EH (cell line): ENCODE data around the gene BCKDHB.
"Not testable (repeated sequence)": the region's sequence is repeated elsewhere in the genome, so short reads cannot be mapped to it uniquely, and the experiment has no call there.

ENCODE experiments used
- DNase-seq: peaks from one replicate; pipeline ENCODE4 v3.0.0-alpha.2; 2015; ENCODE audit warnings: low read depth

Gene BCKDHB

DNA sequence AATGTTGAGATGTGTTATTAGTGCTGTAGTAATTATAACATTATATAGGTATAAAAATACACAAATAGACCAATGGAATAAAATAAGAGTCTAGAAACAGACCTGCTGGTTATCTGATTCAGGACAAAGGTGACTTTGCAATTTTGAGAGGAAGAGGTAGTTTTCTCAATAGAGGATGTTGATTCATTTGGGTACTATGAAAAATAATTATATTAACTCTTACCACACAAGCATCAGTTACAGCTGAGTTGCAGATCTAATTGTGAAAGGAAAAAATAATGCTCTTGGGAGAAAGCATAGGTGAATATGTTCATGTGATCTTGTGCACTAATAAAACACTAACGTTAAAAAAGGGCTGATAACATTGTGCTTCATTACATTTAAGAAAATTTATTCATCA is 103.0 kb downstream of the BCKDHB start:
- no peak for DNase-seq

DNA sequence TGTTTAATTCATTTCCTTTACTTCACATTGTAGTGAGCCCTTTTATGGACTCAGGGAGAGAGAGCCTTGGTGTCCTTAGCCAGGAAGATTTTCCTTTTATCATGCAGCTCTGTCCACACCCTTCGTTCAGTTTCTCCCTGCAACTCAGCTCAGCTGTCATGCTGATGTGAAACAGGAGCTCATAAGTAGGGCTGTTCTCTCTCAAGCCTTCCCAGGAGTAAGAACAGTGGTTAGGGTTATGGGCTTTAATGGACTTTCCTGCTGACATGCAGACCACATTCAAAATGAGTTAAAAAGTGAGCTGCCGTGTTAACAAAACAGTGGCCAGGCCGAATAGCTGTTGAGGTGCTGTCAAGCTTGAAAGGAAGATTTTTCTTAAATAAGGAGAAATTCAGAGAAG is 104.1 kb downstream of the BCKDHB start:
- no peak for DNase-seq

DNA sequence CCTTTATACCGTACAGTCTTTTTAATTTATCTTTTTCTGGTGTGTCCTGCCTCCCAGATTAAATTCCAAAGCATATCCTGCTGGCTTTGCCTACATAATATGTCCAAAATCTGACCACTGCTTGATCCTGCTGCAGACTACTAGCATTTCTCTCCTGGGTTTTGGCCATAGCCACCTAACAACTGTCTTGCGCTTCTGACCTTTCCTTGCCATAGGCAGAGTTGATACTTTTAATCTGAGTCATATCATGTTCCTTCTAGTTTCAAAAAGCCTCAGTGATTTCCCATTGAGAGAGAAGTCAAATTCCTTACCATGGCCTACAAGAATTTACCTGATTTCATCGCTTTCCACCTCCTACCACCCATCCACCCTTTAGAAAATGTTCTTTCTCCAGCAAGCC is 104.8 kb downstream of the BCKDHB start:
- DNase-seq: peak; percentile 33

DNA sequence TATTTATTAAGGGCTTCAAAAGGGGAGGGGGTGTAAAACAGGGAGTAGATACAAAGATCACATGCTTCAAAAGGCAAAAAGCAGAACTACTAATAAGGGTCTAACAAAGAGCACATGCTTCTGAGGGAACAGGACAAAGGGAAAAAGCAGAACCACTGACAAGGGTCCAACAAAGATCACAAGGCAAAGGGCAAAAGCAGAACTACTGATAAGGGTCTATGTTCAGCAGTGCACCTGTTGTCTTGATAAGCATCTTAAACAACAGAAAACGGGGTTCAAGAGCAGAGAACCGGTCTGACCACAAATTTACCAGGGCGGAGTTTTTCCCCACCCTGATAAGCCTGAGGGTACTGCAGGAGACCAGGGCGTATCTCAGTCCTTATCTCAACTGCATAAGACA is 105.4 kb downstream of the BCKDHB start:
- not testable (repeated sequence) for DNase-seq

DNA sequence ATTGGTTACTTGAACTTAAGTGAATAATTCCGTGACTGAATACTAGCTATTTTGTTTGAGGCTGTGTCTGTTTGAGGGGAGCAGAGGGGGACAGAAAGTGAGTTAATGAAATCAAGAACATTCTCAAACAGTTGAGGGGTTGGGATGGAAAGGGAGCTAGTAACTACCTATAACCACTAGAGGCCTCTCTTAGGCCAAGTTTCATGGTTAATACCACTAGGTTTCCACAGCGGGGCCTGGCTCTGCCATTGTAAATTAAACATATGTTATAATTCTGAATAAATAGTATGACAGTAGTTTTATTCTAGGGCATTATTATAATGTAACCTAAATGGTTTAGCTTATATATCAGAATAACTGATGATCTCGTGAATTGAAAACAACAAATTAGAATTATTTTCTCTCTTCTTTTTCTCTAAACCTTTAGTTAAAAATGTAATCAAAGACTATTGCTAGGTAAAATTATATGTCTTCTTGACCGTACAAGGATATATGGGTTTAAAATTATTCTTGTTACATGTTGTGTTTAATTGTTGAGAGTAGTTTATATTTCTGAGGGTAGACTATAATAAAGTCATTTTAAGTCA is 108.1 kb downstream of the BCKDHB start:
- peak; percentile 70 for DNase-seq

DNA sequence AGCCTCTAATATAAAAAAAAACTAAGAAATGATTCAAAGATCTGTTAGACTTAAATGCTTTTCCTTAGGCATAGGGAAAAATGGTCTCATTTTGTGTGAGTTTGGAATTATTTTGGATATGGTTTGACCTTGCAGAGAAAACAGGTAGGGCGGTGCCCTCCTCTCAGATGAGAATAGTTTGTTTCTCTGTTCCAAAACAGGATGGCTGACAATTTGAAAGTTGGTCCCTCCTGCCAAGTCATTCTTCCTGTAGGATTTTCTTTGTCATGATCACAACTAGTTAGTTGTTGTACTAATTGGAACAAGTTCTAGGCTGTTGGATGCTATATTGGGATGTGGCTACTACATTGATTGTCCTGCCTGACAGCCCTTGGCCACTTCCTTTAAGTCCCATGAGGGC is 108.6 kb downstream of the BCKDHB start:
- DNase-seq: no peak

DNA sequence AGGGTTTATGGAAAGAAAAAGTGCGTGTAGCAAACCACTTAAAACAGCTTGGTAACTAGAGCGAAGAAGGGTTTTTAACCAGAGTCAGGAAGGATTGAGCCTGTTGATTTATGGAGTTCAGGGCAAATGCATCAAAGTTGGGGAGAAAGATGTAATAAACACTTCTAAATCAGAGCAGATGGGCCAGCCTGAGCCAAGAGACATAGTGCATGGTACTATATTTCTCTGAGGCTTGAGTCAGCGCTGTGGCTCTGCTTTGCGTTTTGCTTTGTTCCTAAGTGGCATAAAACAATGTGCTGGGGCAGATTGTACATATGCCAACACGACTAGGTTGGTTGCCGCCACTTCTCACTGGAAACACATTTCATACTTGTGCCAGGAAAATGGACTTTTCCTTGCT is 111.3 kb downstream of the BCKDHB start:
- peak; percentile 33 for DNase-seq

DNA sequence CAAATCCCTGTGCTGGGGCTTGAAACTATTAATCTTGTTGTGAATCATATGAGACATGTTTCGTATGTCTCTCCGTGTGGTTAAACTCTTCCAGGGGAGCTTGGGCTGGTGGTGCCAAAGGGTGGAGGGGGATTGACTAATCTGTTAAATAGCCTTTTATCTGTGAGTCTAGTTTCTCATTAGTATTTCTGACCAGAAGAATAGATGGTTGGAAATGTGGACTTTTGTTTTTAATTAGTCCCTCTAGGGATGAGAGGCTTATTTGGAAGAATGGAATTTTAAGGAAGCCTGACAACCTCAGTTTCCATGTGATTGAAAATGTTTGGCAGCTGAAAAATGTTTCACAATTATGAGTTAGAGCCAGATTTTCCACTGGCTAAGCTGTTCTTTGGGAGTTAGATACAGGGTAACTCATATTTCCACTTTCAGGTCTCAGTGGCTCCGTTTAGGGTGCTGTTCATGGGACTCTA is 117.3 kb downstream of the BCKDHB start:
- DNase-seq: peak; percentile 91

DNA sequence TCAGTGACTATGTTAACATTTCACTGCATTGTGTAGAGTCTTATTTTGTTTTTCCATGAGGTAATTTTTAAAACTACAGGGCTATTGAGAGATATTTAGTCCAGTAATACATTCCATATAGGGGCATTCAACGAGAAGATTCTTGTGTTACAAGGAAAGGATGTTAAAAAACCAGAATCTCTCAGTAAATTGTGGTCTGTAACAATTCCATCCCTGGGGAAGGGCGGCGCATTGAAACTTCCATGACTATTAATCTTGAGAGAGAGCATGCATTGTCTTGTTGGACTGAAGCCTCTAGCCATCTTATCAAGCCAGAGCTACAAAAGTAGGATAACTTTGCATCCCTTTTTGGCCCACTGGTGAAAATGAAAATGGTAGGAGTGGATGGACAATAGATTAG is 119.7 kb downstream of the BCKDHB start:
- DNase-seq: peak; percentile 18

DNA sequence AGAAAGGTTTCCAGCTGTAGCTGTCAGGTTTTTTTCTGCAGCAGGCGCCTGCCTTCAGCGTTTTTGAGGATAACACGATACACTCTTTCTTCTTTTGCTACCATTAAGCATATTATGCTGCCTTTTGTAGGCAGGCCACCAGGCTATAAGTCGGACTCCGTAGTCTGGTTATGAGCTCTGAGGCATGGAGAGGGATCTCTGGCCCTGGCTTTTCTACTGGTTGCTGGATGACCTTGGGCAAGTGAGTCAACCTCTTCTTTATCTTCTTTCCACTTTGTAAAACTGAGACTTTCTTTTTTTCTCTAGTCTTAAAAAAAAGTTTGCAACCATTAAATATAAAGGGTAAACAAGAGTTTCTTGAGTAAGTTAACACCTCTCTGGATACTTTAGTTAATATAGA is 120.2 kb downstream of the BCKDHB start:
- DNase-seq: no peak

DNA sequence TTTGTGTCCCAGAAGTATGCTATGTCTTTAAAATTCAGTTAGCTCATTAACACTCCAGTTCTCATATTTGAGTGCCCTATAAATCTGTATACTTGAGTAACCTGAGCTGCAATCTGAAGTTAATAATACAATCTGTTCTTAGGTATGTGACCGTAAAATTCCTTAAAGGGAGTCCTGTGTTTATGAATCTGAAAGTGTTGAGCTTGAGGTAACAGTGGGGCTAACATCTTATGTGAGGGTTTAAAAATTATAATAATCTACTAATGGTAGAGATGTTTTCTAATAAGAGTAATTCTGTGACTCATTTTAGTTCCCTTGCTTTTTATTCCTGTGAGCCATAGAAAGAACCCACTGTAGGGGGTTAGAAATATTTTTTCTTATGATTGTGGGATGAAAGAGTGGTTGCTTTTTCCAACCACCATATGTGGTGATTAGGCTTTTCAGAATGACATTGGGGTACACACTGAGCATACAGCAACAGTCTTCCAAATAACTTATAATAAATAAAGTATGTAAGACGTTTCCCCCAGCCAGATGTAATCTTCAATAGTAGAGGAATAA is 121.2 kb downstream of the BCKDHB start:
- DNase-seq: peak; percentile 41

DNA sequence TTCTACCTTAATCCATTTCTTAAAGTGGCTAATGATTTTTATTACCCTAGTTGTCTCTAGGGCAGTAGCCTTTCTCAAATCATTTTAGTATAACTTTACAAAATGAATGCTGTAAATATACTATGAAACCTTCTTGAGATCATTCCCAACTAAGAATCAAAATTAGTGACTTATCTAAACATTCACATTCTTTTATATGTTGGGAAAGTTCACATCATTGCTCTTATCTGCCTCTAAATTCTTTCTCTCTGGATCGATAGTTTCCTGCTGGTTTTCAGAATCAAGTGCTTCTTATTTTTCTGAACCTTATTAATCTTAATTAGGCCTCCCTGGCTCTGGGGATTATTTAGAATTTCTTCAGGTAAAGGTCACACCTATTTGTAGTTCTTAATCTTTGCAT is 126.8 kb downstream of the BCKDHB start:
- DNase-seq: no peak

DNA sequence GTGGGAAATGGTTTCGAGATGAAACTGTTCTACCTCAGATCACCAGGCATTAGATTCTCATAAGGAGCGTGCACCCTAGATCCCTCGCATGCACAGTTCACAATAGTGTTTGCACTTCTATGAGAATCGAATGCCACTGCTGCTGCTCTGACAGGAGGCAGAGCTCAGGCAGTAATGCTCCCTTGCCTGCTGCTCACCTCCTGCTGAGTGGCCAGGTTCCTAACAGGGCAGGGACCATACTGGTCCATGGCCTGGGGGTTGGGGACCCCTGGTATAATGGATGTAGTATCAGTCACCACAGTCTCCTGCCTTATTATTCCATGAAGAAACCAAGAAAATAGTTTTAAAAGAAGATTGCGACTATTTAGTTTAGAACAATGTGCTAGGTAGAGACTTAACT is 127.5 kb downstream of the BCKDHB start:
- no peak for DNase-seq

DNA sequence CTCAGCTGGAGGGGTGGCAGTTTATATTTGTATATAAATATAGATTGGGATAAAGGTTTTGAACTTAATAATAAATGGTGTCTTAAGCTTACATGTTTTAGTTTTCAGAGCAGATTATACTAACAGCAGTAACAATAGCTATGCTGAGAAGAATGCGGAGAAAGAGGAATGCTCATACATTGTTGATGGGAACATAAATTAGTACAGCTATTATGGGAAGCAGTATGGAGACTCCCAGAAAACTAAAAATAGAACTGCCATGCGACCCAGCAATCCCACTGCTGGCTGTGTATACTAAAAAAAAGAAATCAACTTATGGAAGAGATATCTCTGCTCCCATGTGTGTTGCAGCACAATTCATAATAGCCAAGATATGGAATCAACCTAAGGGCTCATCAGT is 127.9 kb downstream of the BCKDHB start:
- DNase-seq: peak; percentile 53

DNA sequence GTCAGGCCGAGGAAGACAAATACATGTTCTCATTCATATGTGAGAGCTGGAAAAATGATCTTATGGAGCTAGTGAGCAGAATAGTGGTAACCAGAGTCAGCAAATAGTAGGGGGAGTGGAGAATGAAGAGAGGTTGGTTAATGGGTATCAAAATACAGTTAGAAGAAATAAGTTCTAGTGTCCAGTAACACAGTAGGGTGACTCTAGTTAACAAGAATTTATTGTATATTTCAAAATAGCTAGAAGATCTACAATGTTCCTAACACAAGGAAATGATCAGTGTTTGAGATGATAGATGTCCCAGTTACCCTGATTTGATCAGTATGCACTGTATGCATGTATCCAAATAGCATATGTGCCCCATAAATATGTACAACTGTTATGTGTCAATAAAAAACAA is 128.4 kb downstream of the BCKDHB start:
- DNase-seq: no peak

DNA sequence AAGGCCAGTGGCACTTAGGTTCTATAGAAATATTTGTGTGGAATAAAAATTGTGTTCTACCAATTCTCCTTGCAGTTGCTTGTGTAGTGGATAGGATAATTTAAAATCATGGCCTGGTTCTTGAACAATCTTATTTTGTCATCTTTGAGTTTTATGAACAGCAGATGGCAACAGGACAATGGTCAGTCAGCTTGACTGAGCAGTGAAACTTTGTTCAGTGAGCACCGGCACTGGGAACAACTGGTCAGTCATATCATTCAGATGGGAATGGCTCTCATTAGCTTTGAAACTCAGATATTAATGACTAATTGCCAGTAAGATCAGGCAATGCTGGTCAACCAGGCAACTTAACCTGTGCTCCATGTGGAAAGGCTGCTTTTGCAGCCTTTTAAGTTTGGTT is 129.2 kb downstream of the BCKDHB start:
- no peak for DNase-seq

DNA sequence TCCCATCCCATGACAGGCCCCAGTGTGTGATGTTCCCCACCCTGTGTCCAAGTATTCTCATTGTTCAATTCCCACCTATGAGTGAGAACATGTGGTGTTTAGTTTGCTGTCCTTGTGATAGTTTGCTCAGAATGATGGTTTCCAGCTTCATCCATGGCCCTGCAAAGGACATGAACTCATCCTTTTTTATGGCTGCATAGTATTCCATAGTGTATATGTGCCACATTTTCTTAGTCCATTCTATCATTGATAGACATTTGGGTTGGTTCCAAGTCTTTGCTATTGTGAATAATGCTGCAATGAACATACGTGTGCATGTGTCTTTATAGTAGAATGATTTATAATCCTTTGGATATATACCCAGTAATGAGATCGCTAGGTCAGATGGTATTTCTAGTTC is 132.3 kb downstream of the BCKDHB start:
- DNase-seq: not testable (repeated sequence)

DNA sequence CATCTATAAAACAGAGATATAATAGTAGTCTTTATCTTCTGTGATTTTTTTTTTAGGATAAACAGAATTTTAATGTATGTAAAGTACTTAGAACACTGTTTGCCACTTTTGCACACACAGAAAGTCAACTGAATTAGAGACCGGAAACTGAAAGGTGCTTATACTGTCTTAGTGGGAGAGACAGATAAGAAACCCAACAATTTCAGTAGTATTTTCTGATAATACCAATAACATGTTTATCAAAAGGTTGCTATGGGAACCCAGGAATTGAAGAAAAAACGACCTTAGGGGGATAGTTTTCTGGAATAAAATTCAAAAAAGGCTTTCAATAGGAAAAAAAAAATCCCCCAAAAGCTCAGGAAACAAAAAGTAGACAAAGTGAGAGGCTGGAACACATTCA is 138.6 kb downstream of the BCKDHB start:
- no peak for DNase-seq

DNA sequence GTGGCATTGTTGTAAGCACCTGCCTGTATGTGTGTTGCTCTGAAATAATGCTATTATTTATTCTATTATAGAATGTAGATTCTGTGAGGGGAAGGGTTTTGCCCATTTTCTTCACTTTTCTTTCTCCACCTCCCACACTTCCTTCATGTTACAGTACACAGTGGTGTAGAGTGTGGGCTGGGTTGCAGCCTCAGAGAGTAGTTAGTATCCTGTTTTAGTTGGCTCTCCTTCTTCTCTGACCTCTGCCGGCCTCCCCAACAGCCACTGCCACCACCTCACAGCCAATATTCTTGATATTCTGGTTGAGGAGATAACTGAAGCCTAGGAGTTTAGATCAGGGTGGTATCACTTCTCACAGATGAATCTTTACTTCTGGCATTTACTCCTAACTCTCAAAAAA is 143.4 kb downstream of the BCKDHB start:
- DNase-seq: no peak

DNA sequence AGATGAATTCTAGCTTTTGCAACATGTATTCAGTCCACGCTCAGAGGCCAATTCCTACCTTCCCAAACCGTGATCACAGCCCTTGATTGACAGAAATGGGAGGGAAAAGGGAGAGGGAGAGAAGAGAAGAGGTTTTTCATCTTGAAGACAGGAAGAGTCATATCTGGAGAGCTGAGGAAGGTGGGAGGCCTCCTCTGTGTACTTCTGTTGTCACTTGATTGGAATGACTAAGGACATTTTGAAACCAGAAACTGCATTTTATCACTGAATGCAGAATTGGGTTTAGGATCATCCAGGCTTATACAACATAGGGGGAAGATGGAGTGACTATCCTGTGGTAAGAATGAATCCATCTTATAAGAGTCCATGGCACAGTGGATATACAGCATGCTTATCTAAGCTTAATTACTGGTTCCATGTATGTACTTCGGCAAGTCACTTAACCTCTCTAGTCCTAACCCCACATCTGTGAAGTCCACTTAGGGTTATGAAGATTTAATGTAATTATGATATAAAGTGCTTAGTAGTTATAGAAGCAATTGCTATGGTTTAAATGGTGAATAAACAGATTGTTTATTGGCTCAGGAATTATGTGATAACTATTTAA is 144.0 kb downstream of the BCKDHB start:
- peak; percentile 22 for DNase-seq

DNA sequence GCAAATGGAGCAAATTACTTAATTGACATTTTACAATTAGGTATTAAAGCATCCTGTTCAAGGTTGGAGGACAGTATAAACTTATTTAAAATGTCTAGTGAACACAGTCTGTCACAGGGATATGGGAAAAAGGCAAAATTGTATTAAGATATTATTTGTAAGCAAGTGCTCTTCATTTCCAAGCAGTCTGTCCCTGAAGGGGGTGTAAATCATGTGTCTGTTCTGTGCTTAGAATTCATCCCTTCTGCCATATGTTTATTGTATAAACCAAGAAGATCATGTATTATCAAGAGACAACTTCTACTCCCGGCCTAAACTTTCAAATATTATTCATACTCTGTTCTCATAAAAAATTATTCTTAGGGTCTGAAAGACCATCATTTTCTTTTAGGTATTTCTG is 144.8 kb downstream of the BCKDHB start:
- DNase-seq: no peak

DNA sequence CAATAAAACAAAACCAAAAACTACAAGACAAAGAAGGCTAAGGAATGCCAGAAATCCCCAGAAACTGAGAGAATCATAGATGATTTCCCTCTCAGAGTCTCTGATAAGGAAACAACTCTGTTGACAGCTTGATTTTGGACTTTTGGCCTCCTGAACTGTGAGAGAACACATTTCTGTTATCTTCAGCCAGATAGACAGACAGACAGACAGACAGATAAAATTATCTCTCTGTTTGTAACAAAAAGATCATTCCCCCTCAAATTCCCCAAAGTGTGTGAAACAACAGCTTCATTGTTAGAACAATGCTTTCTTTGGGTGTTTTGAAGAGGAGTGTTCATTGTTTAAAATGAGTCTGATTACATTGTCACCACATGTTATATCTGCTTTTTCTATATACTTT is 148.2 kb downstream of the BCKDHB start:
- no peak for DNase-seq

DNA sequence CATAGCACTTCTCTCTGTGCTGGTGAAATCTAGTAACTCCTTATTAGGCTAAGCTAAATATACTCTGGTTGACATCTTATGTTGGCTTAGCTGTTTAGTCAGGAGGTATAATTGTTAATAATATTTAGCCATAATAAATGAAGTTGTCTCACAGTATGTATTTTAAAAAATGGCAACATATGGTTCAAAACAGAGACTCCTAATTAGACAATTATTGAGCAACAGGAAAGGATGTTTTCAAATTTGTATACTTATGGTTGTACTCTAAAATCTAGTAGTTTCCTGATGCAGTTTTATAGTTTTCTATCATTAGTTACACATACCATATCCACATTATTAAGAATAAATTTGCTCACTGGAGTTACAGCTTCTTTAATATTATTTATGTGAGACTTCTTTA is 150.2 kb downstream of the BCKDHB start:
- DNase-seq: no peak

DNA sequence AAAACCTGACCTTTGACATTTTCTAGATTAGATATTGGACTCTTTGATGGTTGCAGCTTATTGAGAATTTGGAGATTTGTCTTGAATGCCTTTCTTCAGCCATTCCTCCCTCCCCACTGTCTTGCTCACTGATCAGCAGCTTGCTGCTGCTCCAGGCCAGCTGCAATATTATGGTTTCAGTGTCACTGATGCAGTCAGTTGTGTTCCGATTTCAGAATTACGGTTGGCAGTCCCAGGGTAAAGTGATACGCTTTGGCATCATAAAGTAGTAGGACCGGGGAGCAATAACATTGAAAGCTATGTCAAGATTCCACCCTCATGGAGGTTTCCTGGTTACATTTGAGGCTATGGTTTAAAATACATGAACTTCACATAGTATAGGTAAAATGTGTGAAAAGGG is 152.6 kb downstream of the BCKDHB start:
- DNase-seq: no peak
